NB4 (cell line): ENCODE measurements around the gene TM4SF18.

Experiments used
- DNase-seq: peaks from one replicate; pipeline ENCODE4 v3.0.0; 2010; ENCODE audit warnings: low read depth
- H3K4me3 ChIP-seq: one replicate; pipeline ENCODE4 v1.5.1; 2011; ENCODE audit warnings: mild to moderate bottlenecking, low read depth, low read length, moderate library complexity
- MYC ChIP-seq: IDR thresholded peaks from 2 replicates; pipeline ENCODE4 v1.6.1; 2011; ENCODE audit warnings: low read depth, low read length
- POLR2A ChIP-seq: IDR thresholded peaks from 2 replicates; pipeline ENCODE4 v1.6.1; 2011; ENCODE audit warnings: mild to moderate bottlenecking; ENCODE audit not compliant: insufficient read length; ENCODE audit errors: extremely low read depth
- TF ChIP-seq, protein P1 (sequence below): IDR thresholded peaks from 2 replicates; pipeline ENCODE4 v1.6.1; 2011; ENCODE audit warnings: low read depth, low read length
- TF ChIP-seq, protein P2 (sequence below): IDR thresholded peaks from one replicate; pipeline ENCODE4 v1.5.1; 2012; ENCODE audit warnings: low read depth, low read length

Gene TM4SF18

DNA sequence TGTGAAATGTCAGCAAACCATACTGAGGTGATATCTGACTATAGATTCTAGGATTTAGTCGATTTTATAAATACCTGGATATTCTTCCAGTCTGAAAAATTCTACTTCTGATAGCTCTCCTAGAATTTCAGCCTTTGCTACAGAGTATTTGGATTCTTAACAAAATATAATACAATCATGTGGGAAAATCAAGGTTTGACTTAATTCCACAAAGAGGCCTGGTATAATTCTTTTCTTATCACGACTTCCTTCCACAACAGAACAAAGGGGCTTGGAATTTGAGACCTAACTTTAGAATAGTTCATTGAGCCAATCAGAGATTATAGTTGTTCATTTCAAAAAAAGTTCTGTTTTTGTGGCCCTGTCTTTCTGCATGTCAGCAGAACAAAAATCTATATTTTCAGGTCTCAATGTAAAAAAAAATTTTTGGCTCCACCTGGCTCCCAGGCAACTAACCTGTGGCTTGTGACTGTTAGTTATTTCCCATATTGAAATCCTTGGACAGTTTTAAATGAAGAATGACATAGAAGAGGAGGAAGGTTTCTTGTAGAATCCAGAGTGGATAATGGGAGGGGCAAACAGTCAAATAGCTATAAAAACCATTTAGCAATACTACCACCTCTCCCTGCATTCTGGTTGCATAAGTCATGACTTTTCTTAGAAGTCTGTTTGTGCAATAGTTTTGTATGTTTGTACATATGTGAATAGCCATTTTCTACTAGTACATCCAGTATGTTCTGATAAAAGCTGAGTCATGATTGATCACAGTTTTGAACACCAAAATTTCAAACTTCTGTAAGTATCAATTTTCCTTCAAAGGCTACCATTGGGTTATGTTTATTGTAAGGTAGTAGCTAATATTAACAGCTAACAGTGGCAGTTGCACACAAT, 40.0 kb upstream of the TM4SF18 start:
- peak; percentile 62 for DNase-seq
- TF ChIP-seq, protein P1, sequence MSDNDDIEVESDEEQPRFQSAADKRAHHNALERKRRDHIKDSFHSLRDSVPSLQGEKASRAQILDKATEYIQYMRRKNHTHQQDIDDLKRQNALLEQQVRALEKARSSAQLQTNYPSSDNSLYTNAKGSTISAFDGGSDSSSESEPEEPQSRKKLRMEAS: no peak
- TF ChIP-seq POLR2A: no peak
- no peak for TF ChIP-seq MYC
- TF ChIP-seq, protein P2, sequence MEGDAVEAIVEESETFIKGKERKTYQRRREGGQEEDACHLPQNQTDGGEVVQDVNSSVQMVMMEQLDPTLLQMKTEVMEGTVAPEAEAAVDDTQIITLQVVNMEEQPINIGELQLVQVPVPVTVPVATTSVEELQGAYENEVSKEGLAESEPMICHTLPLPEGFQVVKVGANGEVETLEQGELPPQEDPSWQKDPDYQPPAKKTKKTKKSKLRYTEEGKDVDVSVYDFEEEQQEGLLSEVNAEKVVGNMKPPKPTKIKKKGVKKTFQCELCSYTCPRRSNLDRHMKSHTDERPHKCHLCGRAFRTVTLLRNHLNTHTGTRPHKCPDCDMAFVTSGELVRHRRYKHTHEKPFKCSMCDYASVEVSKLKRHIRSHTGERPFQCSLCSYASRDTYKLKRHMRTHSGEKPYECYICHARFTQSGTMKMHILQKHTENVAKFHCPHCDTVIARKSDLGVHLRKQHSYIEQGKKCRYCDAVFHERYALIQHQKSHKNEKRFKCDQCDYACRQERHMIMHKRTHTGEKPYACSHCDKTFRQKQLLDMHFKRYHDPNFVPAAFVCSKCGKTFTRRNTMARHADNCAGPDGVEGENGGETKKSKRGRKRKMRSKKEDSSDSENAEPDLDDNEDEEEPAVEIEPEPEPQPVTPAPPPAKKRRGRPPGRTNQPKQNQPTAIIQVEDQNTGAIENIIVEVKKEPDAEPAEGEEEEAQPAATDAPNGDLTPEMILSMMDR: no peak
- H3K4me3 ChIP-seq: no peak overlapping the region

DNA sequence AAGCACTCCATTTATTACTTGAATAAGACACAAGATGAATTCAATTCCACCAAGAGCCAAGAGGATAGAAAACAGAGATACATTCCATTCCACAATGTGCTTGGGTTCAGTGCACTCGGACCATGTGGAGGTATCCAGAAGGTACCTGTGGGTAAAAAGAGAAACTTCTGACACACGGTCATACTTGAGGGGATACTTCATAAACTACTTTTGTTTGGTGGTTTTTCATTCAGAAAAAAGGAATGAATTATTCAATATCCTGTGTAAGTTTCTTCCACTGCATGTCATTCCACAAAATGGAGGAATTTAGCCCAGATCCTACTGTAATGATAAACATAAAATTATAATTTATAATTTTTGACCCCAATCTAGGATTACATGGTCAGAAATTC, 38.3 kb upstream of the TM4SF18 start:
- H3K4me3 ChIP-seq: no peak overlapping the region

DNA sequence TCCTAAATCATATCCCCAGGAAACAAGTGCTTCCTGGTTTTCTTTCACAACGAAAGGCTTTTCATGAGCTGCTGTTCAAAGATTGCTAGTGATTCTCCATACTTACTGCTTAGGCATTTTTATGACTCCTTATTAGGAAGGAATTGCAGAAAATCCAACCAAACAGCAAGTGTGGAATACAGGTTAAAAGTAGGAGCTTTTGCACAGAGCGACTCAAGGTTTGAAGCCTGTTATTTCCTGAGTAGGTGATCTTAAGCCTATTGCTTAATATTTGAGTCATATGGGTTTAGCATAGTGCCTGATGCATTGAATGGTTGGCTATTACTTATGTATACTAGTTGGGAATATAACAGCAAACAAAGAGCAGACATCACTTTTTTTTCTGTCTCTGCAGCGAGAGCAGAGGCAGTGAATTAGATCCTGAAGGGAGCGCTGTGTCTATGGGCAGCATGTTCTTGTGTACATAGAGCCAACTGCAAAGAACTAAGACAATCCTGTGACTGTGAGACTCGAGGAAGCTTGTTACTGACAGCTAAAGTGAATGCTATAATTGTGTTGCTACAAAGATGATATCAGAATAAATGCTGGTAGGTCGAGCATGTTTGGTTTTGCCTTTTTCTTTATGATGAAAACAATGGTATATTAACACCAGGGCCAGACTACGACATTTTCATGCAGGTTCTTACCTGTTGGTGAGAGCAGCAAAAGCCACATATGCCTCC, 37.7 kb upstream of the TM4SF18 start:
- TF ChIP-seq, protein P2: no peak
- TF ChIP-seq MYC (no peak), POLR2A (no peak)
- TF ChIP-seq, protein P1: no peak
- DNase-seq: peak; percentile 32
- H3K4me3 ChIP-seq: no peak overlapping the region

More for the DNA sequence above, 38.3 kb upstream of the TM4SF18 start:
- DNase-seq: no peak
- TF ChIP-seq POLR2A: no peak
- TF ChIP-seq MYC: no peak
- TF ChIP-seq, protein P1: no peak
- TF ChIP-seq, protein P2: no peak

DNA sequence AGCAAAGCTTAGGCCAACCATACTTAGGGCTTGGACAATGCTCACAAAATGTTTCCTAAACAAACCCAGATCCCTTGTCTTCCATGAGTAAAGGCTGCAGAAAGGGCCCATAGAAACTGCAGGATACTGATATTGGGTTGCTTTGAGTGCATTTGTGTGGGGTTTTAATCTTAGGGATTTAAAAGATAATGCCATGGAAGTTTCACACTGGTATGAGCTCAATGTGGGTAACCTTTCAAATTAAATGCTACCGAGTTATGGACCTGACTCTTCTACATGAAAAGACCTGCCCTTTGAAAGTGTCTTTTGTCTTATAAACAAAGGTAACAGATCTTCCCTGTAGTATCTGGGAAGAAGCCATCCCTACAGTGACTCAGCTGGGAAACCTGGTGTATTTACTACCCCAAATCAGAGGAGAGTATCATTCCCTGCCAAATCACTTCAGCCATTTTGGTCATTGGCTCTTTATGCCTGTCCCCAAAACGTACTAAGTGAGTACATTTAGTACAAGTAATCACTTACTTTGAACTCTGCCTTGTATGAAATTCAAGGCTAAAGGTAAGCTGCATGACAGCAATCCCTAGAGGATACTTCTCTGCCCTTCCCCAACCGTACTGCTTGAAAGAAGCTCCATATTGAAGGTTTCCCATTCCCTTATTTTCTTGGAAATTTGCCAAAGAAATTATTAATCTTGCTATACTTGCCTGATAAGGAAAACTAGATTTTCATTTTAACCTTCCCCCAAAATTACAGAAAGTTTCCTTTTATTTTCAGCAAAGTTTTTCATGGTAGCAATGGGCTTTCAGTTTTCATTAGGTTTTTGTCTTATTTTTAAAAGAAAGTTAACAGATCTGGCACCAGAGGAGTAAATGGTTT, 36.8 kb upstream of the TM4SF18 start:
- TF ChIP-seq, protein P2: no peak
- no peak for TF ChIP-seq POLR2A
- TF ChIP-seq, protein P1: no peak
- no peak for DNase-seq
- H3K4me3 ChIP-seq: no peak overlapping the region
